ENCODE results near the gene RASSF10. TPM values are rescaled to one million over a fixed set of nuclear protein-coding genes. Genes with fewer than 3 reads are reported as not detected.

RASSF10 gene
- total RNA-seq, 1 donor from 2014 or later, result 4.8 TPM

- ATAC-seq, result no peak
Observed at GRCh38 chr11:12989428-12990161, 19.5 kb upstream of the RASSF10 start.

GRCh38 chr11:12990162-12990480, 19.0 kb upstream of the RASSF10 start:
- H3K4me1 ChIP-seq, result no peaks in the 10 kb centered on the region
- DNase-seq (no peak), ATAC-seq (no peak)
- TF ChIP-seq CTCF (IDR thresholded peaks at IDR 0.05), result no peak
- intact Hi-C loops (cut with DNase I), result no loop called here
- H3K36me3 ChIP-seq, result no peaks in the 10 kb centered on the region
- no peaks in the 10 kb centered on the region for H3K9me3 ChIP-seq
- no peak overlapping the region for H3K4me3 ChIP-seq
- H3K27me3 ChIP-seq, result no peaks in the 10 kb centered on the region
- no peak overlapping the region for H3K27ac ChIP-seq

More at GRCh38 chr11:12989428-12990161, 19.5 kb upstream of the RASSF10 start:
- Histone ChIP-seq H3K27me3 (no peaks in the 10 kb centered on the region), H3K9me3 (no peaks in the 10 kb centered on the region), H3K4me1 (no peaks in the 10 kb centered on the region), H3K36me3 (no peaks in the 10 kb centered on the region), H3K27ac (no peak overlapping the region), H3K4me3 (no peak overlapping the region)
- TF ChIP-seq CTCF (IDR thresholded peaks at IDR 0.05), result no peak
- intact Hi-C loops (cut with DNase I), result no loop called here
- no peak for DNase-seq

- DNase-seq (no peak), ATAC-seq (no peak)
- H3K27me3 ChIP-seq, result no peaks in the 10 kb centered on the region
- H3K4me3 ChIP-seq, result no peak overlapping the region
- TF ChIP-seq CTCF (IDR thresholded peaks at IDR 0.05), result no peak
- intact Hi-C loops (cut with DNase I), result no loop called here
- no peak overlapping the region for H3K27ac ChIP-seq
- no peaks in the 10 kb centered on the region for H3K36me3 ChIP-seq
- H3K4me1 ChIP-seq, result no peaks in the 10 kb centered on the region
- H3K9me3 ChIP-seq, result no peaks in the 10 kb centered on the region
Observed at GRCh38 chr11:12991426-12991825, 17.7 kb upstream of the RASSF10 start.

DNA sequence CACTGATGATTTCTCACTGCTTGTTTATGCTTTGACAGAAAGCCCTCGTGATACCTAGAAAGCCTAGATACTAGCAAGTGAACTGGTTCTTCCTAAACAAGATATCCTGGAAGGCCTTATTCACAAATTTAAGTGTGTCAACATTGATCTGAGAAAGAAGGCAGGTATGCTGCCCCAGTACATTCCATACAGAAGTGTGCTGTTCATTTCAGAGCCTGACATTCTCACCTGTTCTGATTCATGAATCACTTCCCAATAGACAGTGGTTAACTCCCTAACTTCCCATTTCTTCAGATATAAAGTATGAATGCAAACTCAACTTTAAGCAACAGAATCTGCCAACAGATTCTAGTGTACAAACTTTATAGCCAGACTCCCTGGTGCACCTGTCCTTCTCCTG, 15.5 kb upstream of the RASSF10 start:
- no peak for TF ChIP-seq CTCF (IDR thresholded peaks at IDR 0.05)
- Histone ChIP-seq H3K36me3 (no peaks in the 10 kb centered on the region), H3K4me3 (no peak overlapping the region), H3K9me3 (no peaks in the 10 kb centered on the region), H3K27me3 (no peaks in the 10 kb centered on the region), H3K27ac (no peak overlapping the region), H3K4me1 (no peaks in the 10 kb centered on the region)
- intact Hi-C loops (cut with DNase I), result no loop called here
- DNase-seq (no peak), ATAC-seq (peak; percentile 26)

- no peaks in the 10 kb centered on the region for H3K4me1 ChIP-seq
- ATAC-seq (no peak), DNase-seq (no peak)
- no peaks in the 10 kb centered on the region for H3K36me3 ChIP-seq
- TF ChIP-seq CTCF (IDR thresholded peaks at IDR 0.05), result no peak
- intact Hi-C loops (cut with DNase I), result no loop called here
- no peaks in the 10 kb centered on the region for H3K27me3 ChIP-seq
- no peak overlapping the region for H3K4me3 ChIP-seq
- H3K9me3 ChIP-seq, result no peaks in the 10 kb centered on the region
- no peak overlapping the region for H3K27ac ChIP-seq
Observed at GRCh38 chr11:12994476-12994875, 14.6 kb upstream of the RASSF10 start.

DNA sequence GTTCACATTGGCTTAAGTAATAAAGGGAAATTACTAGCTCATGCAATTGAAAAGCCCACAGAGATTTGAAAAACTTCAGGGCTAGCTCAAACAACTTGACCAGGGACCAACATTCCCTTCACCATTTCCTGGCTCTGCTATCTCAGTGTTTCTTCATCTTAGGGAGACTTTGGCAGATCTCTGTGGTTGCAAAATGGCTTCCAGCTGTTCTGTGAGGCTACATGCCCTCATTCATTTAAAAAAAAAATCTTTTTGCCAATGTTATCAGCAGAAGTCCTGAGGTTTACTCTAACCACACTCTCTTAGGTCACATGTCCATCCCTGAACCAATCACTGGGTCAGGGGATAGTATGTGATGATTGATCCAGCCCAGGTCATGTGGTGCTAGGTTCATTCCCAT, 13.9 kb upstream of the RASSF10 start:
- H3K36me3 ChIP-seq, result no peaks in the 10 kb centered on the region
- no peaks in the 10 kb centered on the region for H3K4me1 ChIP-seq
- no peaks in the 10 kb centered on the region for H3K9me3 ChIP-seq
- no peak overlapping the region for H3K4me3 ChIP-seq
- no peaks in the 10 kb centered on the region for H3K27me3 ChIP-seq
- intact Hi-C loops (cut with DNase I), result no loop called here
- peak; percentile 21 for ATAC-seq
- no peak for DNase-seq
- no peak for TF ChIP-seq CTCF (IDR thresholded peaks at IDR 0.05)
- no peak overlapping the region for H3K27ac ChIP-seq
